Hepatocyte (in vitro differentiated cells): ENCODE data around the gene CTBP2.

Source experiments
- CTCF ChIP-seq: fragments of 200-600 bp; sonication (generic); IDR thresholded peaks from 2 replicates; pipeline ENCODE4 v1.5.1; 2016; ENCODE audit warnings: antibody characterized with exemption, mild to moderate bottlenecking; ENCODE audit not compliant: poor library complexity
- EZH2 ChIP-seq: fragments of 200-600 bp; sonication (generic); IDR thresholded peaks from 2 replicates; pipeline ENCODE4 v1.6.1; 2016; ENCODE audit warnings: antibody characterized with exemption, mild to moderate bottlenecking, borderline replicate concordance
- EZH2phosphoT487 ChIP-seq: fragments of 200-600 bp; sonication (generic); IDR thresholded peaks from one replicate; pipeline ENCODE4 v1.6.1; 2018; ENCODE audit warnings: antibody characterized with exemption, mild to moderate bottlenecking, low read depth, moderate library complexity; ENCODE audit not compliant: unreplicated experiment, severe bottlenecking

DNA sequence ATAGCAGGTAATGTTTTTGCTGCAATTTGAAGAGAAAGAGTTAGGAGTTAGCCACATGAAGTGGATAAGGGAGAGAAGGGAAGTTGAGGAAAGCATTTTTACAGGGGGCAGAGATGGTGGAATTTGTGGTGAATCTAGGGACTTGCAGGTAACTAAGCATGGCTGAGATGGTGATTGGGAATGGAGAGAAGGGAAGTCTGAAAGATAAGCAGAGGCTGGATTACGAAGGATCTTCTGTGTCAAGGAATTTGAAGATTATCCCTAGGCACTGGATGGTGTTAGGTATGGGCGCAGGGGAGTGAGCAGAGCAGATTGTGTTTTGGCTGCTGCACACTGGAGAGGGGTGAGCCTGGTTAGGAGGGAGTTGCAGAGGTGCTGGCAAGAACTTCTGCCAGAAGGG is 193.1 kb downstream of the CTBP2 start:
- TF ChIP-seq CTCF (no peak), EZH2 (no peak), EZH2phosphoT487 (no peak)
